Stomach (tissue), 4 donors: ENCODE data around the gene PKD1L1.

Experiments used
- CTCF ChIP-seq, 7 experiments: fragments of 450-650 bp in 4 of 7; fragments of 200-600 bp in 3 of 7; sonication (generic) in 3 of 7; IDR thresholded peaks; one replicate each; pipeline ENCODE4 v1.5.1; 2016 to 2019; ENCODE audit warnings: antibody characterized with exemption in 7 of 7, control low read depth in 2 of 7, mild to moderate bottlenecking in 1 of 7
- EP300 ChIP-seq: sonication (generic); formaldehyde crosslinking; IDR thresholded peaks from one replicate; pipeline ENCODE4 v1.6.1; 2017; ENCODE audit warnings: antibody characterized with exemption
- POLR2A ChIP-seq, 4 donors: fragments of 450-650 bp; IDR thresholded peaks; one replicate each; pipeline ENCODE4 v1.6.1; 2016; ENCODE audit warnings: antibody characterized with exemption in 4 of 4, control low read depth in 2 of 4, mild to moderate bottlenecking in 1 of 4, moderate library complexity in 1 of 4
- POLR2AphosphoS5 ChIP-seq, 3 donors: sonication (generic); formaldehyde crosslinking; IDR thresholded peaks; one replicate each; pipeline ENCODE4 v1.6.1; 2016; ENCODE audit warnings: antibody characterized with exemption in 3 of 3

GRCh38 chr7:47758546-47758945 is 189.7 kb downstream of the PKD1L1 start:
- TF ChIP-seq CTCF (IDR thresholded peaks at IDR 0.05): no peak
- TF ChIP-seq POLR2AphosphoS5 (IDR thresholded peaks at IDR 0.05): no peak
- no peak for TF ChIP-seq EP300
- TF ChIP-seq POLR2A (IDR thresholded peaks at IDR 0.05): no peak
